HG02642 (cell line): ENCODE measurements around the gene C1orf146.
"Not testable (repeated sequence)": the region's sequence is repeated elsewhere in the genome, so short reads cannot be mapped to it uniquely, and the experiment has no call there.

Experiments used
- ATAC-seq: cut with Tn5 transposase; IDR thresholded peaks from one replicate; pipeline ENCODE4 v1.9.1; 2021; ENCODE audit warnings: mild to moderate bottlenecking; ENCODE audit not compliant: unreplicated experiment, poor library complexity

C1orf146 gene

DNA sequence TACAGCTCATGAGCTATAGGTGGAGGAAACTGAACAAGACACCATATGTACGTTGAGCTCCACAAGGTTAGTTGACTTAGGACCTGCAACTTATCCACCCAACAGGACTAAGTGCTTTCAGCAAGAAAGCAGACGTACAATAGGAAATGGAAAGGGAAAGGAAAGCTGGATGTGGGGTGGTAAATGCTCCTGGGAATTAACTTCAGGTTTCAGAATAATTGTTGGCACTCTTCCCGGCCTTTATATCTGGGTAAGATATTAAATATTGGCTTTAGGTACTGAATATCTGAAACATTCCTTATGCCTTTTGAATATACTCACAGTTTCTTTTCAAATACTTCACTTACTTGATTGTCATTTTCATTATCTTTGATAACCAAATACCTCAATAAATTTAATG lies 44.8 kb downstream of the C1orf146 start:
- ATAC-seq = no peak

DNA sequence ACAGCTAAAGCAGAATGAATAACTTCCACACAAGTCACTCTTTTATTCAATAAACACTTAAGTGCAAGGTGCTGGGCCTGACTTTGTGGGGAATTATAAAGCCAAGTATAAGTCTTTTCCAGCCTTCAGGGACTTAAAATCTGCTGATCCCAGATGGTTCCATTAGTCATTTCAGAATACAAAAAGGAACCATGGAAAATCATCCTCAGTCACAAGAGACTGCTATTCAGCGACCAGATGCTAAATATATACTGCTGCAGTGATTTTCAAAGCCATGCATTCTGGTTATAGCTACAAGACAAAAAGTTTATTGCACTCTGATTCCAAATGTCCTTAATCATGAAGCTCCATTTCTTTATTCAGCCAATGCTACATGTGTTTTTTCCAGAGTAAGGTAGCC lies 55.3 kb downstream of the C1orf146 start:
- ATAC-seq = no peak

GRCh38 chr1:92274939-92275338 lies 57.2 kb downstream of the C1orf146 start:
- no peak for ATAC-seq

- ATAC-seq = no peak
Measured at GRCh38 chr1:92276082-92276481, 58.4 kb downstream of the C1orf146 start.

GRCh38 chr1:92277105-92277723 lies 59.5 kb downstream of the C1orf146 start:
- no peak for ATAC-seq

DNA sequence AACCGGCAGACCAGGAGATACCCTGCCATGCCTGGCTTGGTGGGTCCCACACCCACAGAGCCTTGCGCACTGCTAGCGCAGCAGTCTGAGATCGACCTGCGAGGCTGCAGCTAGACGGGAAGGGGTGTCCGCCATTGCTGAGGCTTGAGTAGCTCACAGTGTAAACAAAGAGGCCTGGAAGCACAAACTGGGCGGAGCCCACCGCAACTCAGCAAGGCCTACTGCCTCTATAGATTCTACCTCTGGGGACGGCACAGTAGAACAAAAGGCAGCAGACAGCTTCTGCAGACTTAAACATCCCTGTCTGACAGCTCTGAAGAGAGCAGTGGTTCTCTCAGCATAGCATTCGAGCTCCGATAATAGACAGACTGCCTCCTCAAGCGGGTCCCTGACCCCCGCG lies 62.1 kb downstream of the C1orf146 start:
- not testable (repeated sequence) for ATAC-seq

DNA sequence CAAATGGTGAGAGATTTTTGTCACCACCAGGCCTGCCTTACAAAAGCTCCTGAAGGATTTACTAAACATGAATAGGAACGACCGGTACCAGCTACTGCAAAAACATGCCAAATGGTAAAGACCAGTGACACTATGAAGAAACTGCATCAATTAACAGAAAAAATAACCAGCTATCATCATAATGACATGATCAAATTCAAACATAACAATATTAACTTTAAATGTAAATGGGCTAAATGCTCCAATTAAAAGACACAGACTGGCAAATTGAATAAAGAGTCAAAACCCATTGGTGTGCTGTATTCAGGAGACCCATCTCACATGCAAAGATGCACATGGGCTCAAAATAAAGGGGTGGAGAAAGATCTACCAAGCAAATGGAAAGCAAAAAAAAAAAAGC lies 63.7 kb downstream of the C1orf146 start:
- not testable (repeated sequence) for ATAC-seq

DNA sequence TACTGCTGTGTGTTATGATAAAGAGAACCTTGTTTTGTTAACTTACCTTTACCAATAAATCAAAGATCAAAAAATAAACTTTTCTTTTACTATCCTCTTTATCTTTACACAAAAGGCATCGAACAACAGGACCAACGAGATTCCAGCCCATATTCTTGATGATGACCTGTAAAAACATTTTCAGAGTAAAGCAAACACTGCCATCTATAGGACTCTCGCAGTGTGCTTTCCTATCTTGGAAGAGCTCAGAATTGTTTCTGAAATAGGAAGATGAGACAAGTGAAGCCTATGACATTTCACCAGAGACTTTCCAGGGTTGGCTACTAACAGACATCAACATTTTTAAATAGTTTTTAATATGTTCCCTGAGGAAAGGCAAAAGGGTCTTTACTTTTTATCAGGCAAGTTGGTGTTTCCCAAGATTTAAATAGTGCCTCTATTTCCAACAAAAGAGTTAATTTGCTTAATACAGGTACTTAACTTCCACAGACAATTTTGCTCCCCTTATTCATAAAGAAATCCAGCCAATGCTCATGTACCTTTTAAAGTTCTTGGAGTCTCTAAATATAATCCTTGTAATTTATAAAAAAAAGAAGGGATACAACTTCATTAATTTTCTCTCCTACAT lies 73.8 kb downstream of the C1orf146 start:
- ATAC-seq = no peak
